Stomach (tissue), 19 donors: ENCODE results near the gene SEPHS1. TPM values are rescaled to one million over a fixed set of nuclear protein-coding genes. Genes with fewer than 3 reads are reported as not detected.

Experiments used
- DNase-seq, 2 donors: peaks; one replicate each; pipeline versions ENCODE4 v3.0.0 to v3.0.0-alpha.2; 2013 to 2019
- H3K27ac ChIP-seq, 5 donors: fragments of 200-600 bp in 4 of 5; sonication (generic) in 4 of 5; one replicate each; pipeline ENCODE4 v1.5.1; 2013 to 2019; ENCODE audit warnings: mild to moderate bottlenecking in 1 of 5, moderate library complexity in 1 of 5
- H3K27me3 ChIP-seq, 3 donors: fragments of 200-600 bp; sonication (generic); one replicate each; pipeline ENCODE4 v1.5.1; 2017 to 2019; ENCODE audit warnings: mixed run types in 1 of 3
- H3K36me3 ChIP-seq, 4 donors: fragments of 200-600 bp; sonication (generic); 1 replicate in 3 of 4; 2 replicates in 1 of 4; pipeline ENCODE4 v1.5.1; 2016 to 2019
- H3K4me1 ChIP-seq, 4 donors: fragments of 200-600 bp; sonication (generic); one replicate each; pipeline ENCODE4 v1.5.1; 2016 to 2019
- H3K4me3 ChIP-seq, 4 donors: fragments of 200-600 bp; sonication (generic) in 3 of 4; one replicate each; pipeline ENCODE4 v1.5.1; 2016 to 2019; ENCODE audit warnings: mild to moderate bottlenecking in 1 of 4
- H3K9me3 ChIP-seq, 4 donors: fragments of 200-600 bp; sonication (generic); one replicate each; pipeline ENCODE4 v1.5.1; 2016 to 2019
- EP300 ChIP-seq: sonication (generic); formaldehyde crosslinking; IDR thresholded peaks from one replicate; pipeline ENCODE4 v1.6.1; 2017; ENCODE audit warnings: antibody characterized with exemption
- POLR2A ChIP-seq, 4 donors: fragments of 450-650 bp; IDR thresholded peaks; one replicate each; pipeline ENCODE4 v1.6.1; 2016; ENCODE audit warnings: antibody characterized with exemption in 4 of 4, control low read depth in 2 of 4, mild to moderate bottlenecking in 1 of 4, moderate library complexity in 1 of 4
- POLR2AphosphoS5 ChIP-seq, 3 donors: sonication (generic); formaldehyde crosslinking; IDR thresholded peaks; one replicate each; pipeline ENCODE4 v1.6.1; 2016; ENCODE audit warnings: antibody characterized with exemption in 3 of 3
- WGBS, 5 donors: extraction: QIAGEN DNeasy Blood & Tissue Kit in 3 of 5; methylation state at CpG; one replicate each; pipeline versions ENCODE4 v1.1.5 to v1.1.7; 2013 to 2018; 5-methylcytosine and 5-hydroxymethylcytosine counted together
- intact Hi-C: fragments of 100-400 bp; cut with DNase I; formaldehyde crosslinking; loops from one replicate; pipeline ENCODE4 v1.15.1; 2023; ENCODE audit warnings: low total_unique reads
- long read RNA-seq, 10 donors: transcript quantifications; one replicate each; lab custom pipeline, GENCODE V29; 2026
- polyA plus RNA-seq, 3 donors: library from polyadenylated mRNA; stranded (reverse); fragments of 200-250 nt; gene quantifications; one replicate each; pipeline ENCODE4 v1.2.3, GENCODE V29; 2013
- total RNA-seq, 5 donors: library from RNA; depleted of rRNA; stranded (reverse); fragments of >200 nt; gene quantifications; one replicate each; pipeline versions ENCODE4 v1.1.0 to v1.2.3, GENCODE V29; 2014 to 2016
- TF ChIP-seq, protein P1 (sequence below), 7 experiments: fragments of 450-650 bp in 4 of 7; fragments of 200-600 bp in 3 of 7; sonication (generic) in 3 of 7; IDR thresholded peaks; one replicate each; pipeline ENCODE4 v1.5.1; 2016 to 2019; ENCODE audit warnings: antibody characterized with exemption in 7 of 7, control low read depth in 2 of 7, mild to moderate bottlenecking in 1 of 7
- donor health status: healthy with polysubstance abuse.
- donor health status: Bipolar disorder and iron deficiency.
- donor health status: healthy.

SEPHS1 gene, protein sequence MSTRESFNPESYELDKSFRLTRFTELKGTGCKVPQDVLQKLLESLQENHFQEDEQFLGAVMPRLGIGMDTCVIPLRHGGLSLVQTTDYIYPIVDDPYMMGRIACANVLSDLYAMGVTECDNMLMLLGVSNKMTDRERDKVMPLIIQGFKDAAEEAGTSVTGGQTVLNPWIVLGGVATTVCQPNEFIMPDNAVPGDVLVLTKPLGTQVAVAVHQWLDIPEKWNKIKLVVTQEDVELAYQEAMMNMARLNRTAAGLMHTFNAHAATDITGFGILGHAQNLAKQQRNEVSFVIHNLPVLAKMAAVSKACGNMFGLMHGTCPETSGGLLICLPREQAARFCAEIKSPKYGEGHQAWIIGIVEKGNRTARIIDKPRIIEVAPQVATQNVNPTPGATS
- 10 to 100 TPM; 15.2 to 63.0 (median 20.3) TPM for total RNA-seq
- 10 to 100 TPM; 19.7 to 40.5 (median 31.8) TPM for polyA plus RNA-seq
- long read RNA-seq, donor 1, partial matches to known transcripts, result 16 of 23 reads
- long read RNA-seq, donor 1, other reads (novel, unspliced or antisense), result 6 of 23 reads
- long read RNA-seq, donor 2, partial matches to known transcripts, result 19 of 33 reads
- long read RNA-seq, donor 2, other reads (novel, unspliced or antisense), result 9 of 33 reads
- long read RNA-seq, donor 3, partial matches to known transcripts, result 0 of 1 reads
- long read RNA-seq, donor 3, other reads (novel, unspliced or antisense), result 0 of 1 reads
- long read RNA-seq, donor 4, result 0 reads
- long read RNA-seq, donor 5, transcript SEPHS1-201 (9 exons, 3,273 nt), result major isoform, 9 of 24 reads
- long read RNA-seq, donor 5, partial matches to known transcripts, result 7 of 24 reads
- long read RNA-seq, donor 5, other reads (novel, unspliced or antisense), result 8 of 24 reads
- long read RNA-seq, donor 6, transcript SEPHS1-201 (9 exons, 3,273 nt), result major isoform, 10 of 69 reads
- long read RNA-seq, donor 6, partial matches to known transcripts, result 47 of 69 reads
- long read RNA-seq, donor 6, other reads (novel, unspliced or antisense), result 11 of 69 reads
- long read RNA-seq, donor 7, transcript SEPHS1-201 (9 exons, 3,273 nt), result major isoform, 5 of 11 reads
- long read RNA-seq, donor 7, partial matches to known transcripts, result 0 of 11 reads
- long read RNA-seq, donor 7, other reads (novel, unspliced or antisense), result 5 of 11 reads
- long read RNA-seq, donor 8, transcript SEPHS1-201 (9 exons, 3,273 nt), result major isoform, 12 of 22 reads
- long read RNA-seq, donor 8, partial matches to known transcripts, result 10 of 22 reads
- long read RNA-seq, donor 8, other reads (novel, unspliced or antisense), result 0 of 22 reads
- long read RNA-seq, donor 9, partial matches to known transcripts, result 0 of 3 reads
- long read RNA-seq, donor 9, other reads (novel, unspliced or antisense), result 0 of 3 reads
- long read RNA-seq, donor 10, partial matches to known transcripts, result 0 of 3 reads
- long read RNA-seq, donor 10, other reads (novel, unspliced or antisense), result 0 of 3 reads

- peak; percentile 71 to 94 for DNase-seq
- H3K4me1 ChIP-seq, result peaks cover 19 to 55% (median 38%) of the 10 kb centered on the region in 4 donors
- H3K27ac ChIP-seq, result peak within 1 kb of the TSS; percentile 91 to 100 (median 97)
- peaks cover 0 to 7% (median 4%) of the 10 kb centered on the region in 4 donors for H3K36me3 ChIP-seq
- H3K27me3 ChIP-seq, result peaks cover 0 to 25% (median 12%) of the 10 kb centered on the region in 3 donors
- peak within 1 kb of the TSS; percentile 63 to 93 (median 89) for H3K4me3 ChIP-seq
- intact Hi-C loops, result no loop called here
- WGBS, 5 donors, result 0 to 1% (median 0%) methylated on average over 36 to 65 of the region's 65 CpGs
- TF ChIP-seq EP300, result no peak
- no peak for TF ChIP-seq POLR2AphosphoS5 (IDR thresholded peaks at IDR 0.05)
- TF ChIP-seq, protein P1, sequence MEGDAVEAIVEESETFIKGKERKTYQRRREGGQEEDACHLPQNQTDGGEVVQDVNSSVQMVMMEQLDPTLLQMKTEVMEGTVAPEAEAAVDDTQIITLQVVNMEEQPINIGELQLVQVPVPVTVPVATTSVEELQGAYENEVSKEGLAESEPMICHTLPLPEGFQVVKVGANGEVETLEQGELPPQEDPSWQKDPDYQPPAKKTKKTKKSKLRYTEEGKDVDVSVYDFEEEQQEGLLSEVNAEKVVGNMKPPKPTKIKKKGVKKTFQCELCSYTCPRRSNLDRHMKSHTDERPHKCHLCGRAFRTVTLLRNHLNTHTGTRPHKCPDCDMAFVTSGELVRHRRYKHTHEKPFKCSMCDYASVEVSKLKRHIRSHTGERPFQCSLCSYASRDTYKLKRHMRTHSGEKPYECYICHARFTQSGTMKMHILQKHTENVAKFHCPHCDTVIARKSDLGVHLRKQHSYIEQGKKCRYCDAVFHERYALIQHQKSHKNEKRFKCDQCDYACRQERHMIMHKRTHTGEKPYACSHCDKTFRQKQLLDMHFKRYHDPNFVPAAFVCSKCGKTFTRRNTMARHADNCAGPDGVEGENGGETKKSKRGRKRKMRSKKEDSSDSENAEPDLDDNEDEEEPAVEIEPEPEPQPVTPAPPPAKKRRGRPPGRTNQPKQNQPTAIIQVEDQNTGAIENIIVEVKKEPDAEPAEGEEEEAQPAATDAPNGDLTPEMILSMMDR (IDR thresholded peaks at IDR 0.05), result no peak
- no peak for TF ChIP-seq POLR2A (IDR thresholded peaks at IDR 0.05)
- H3K9me3 ChIP-seq, result no peaks in the 10 kb centered on the region
These were observed at the start of gene SEPHS1 for GRCh38 chr10:13348216-13349017. SEPHS1 (minus strand) TSS chr10:13348293; CDS start chr10:13344950, 3,343 bp downstream.

GRCh38 chr10:13397052-13397451 is 49.0 kb upstream of the SEPHS1 start:
- no peak overlapping the region for H3K4me3 ChIP-seq
- DNase-seq, result no peak
- intact Hi-C loops, result no loop called here
- no peaks in the 10 kb centered on the region for H3K36me3 ChIP-seq
- no peaks in the 10 kb centered on the region for H3K27me3 ChIP-seq
- no peak for TF ChIP-seq POLR2A (IDR thresholded peaks at IDR 0.05)
- H3K4me1 ChIP-seq, result peaks cover 3 to 7% (median 5%) of the 10 kb centered on the region in 4 donors
- no peaks in the 10 kb centered on the region for H3K9me3 ChIP-seq
- no peak overlapping the region for H3K27ac ChIP-seq
- WGBS, 5 donors, result 91 to 97% (median 95%) methylated on average over 3 of the region's 3 CpGs

- no peaks in the 10 kb centered on the region for H3K9me3 ChIP-seq
- intact Hi-C loops, result no loop called here
- no peaks in the 10 kb centered on the region for H3K36me3 ChIP-seq
- H3K27me3 ChIP-seq, result no peaks in the 10 kb centered on the region
- DNase-seq, result no peak
- H3K4me3 ChIP-seq, result no peak overlapping the region
- H3K27ac ChIP-seq, result no peak overlapping the region
- H3K4me1 ChIP-seq, result peaks cover 0 to 6% (median 2%) of the 10 kb centered on the region in 4 donors
- no peak for TF ChIP-seq POLR2A (IDR thresholded peaks at IDR 0.05)
- no peak for TF ChIP-seq EP300
- no peak for TF ChIP-seq POLR2AphosphoS5 (IDR thresholded peaks at IDR 0.05)
- TF ChIP-seq, protein P1 (IDR thresholded peaks at IDR 0.05), result no peak
These were observed 48.3 kb upstream of the SEPHS1 start for GRCh38 chr10:13396369-13396768.

- intact Hi-C loops, result no loop called here
- no peak for DNase-seq
- Histone ChIP-seq H3K36me3 (no peaks in the 10 kb centered on the region), H3K9me3 (no peaks in the 10 kb centered on the region), H3K27me3 (no peaks in the 10 kb centered on the region), H3K4me1 (peaks cover 0 to under 1% (median 0%) of the 10 kb centered on the region in 4 donors), H3K27ac (no peak overlapping the region), H3K4me3 (no peak overlapping the region)
- TF ChIP-seq EP300, result no peak
- 75 to 96% (median 92%) methylated on average over 3 of the region's 3 CpGs for WGBS, 5 donors
These were observed 47.4 kb upstream of the SEPHS1 start for GRCh38 chr10:13395540-13395939.
